Measurements from ENCODE around the gene TADA2A.

Gene TADA2A

DNA sequence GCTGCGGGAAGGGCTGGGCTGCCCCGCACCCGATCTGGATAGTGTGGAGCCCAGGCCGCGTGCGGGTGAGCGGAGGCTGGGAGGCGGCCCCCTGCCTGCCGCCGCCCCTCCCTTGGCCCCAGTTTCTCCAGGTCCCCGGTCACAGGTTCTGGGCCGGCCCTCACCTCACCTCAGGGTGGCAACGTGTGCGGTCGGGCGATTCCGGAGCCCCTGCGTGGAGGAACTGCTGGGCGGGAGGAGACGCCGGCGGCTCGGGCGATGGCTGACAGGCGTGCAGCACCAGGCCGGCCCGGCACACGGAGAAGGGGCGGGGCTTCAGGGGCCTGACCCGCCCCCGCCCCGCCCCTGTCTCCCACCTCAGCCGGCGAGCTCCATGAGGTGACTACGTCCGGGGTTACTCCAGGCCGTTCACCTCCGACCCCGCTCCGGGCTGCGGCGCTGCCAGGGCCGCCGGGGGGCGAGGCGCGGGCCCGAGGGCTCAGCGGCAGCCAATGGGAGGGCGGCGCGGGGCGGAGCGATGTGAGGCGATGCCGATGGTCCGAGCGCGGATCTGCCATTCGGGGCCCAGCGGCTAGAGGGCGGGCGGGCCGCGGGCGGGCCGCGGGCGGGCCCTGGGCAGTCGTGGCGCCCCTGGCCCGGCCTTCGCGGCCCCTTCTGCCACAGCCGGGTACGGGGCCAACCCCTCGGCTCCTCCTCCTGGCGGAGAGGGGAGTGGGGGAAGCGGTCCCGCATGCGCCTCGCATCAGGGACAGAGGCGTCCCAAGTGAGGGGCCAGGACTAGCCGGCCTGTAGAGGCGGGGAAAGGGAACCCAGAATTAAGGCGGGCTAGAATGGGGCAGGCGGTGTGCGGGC is 47.6 kb upstream of the TADA2A start (continued):
- TF ChIP-seq, protein P1, sequence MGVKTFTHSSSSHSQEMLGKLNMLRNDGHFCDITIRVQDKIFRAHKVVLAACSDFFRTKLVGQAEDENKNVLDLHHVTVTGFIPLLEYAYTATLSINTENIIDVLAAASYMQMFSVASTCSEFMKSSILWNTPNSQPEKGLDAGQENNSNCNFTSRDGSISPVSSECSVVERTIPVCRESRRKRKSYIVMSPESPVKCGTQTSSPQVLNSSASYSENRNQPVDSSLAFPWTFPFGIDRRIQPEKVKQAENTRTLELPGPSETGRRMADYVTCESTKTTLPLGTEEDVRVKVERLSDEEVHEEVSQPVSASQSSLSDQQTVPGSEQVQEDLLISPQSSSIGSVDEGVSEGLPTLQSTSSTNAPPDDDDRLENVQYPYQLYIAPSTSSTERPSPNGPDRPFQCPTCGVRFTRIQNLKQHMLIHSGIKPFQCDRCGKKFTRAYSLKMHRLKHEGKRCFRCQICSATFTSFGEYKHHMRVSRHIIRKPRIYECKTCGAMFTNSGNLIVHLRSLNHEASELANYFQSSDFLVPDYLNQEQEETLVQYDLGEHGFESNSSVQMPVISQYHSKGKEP (tag by site-specific recombination; IDR thresholded peaks at IDR 0.05) = no peak
- TF ChIP-seq ZNF274 (IDR thresholded peaks at IDR 0.05; ENCODE audit: low read length) = no peak
- no peak for TF ChIP-seq ZNF274 (tag by site-specific recombination; IDR thresholded peaks at IDR 0.05; ENCODE audit: borderline replicate concordance)
- TF ChIP-seq ZNF366 (tag by site-specific recombination; conservative IDR thresholded peaks at IDR 0.05) = no peak
- TF ChIP-seq ZNF202 (tag by site-specific recombination; IDR thresholded peaks at IDR 0.05; ENCODE audit: borderline replicate concordance) = no peak
- no peak for TF ChIP-seq ZNF121 (tag by site-specific recombination; IDR thresholded peaks at IDR 0.05)
- TF ChIP-seq ZBTB8A (tag by site-specific recombination; IDR thresholded peaks at IDR 0.05) = peak; percentile 67
- TF ChIP-seq, protein P2, sequence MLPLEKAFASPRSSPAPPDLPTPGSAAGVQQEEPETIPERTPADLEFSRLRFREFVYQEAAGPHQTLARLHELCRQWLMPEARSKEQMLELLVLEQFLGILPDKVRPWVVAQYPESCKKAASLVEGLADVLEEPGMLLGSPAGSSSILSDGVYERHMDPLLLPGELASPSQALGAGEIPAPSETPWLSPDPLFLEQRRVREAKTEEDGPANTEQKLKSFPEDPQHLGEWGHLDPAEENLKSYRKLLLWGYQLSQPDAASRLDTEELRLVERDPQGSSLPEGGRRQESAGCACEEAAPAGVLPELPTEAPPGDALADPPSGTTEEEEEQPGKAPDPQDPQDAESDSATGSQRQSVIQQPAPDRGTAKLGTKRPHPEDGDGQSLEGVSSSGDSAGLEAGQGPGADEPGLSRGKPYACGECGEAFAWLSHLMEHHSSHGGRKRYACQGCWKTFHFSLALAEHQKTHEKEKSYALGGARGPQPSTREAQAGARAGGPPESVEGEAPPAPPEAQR (tag by site-specific recombination; IDR thresholded peaks at IDR 0.05) = 0 out of 2 replicates have a peak, but pooled peaks have one; percentile 56
- no peak for TF ChIP-seq MEIS1 (CRISPR knock-in tag; IDR thresholded peaks at IDR 0.05; ENCODE audit: borderline replicate concordance)
- 0 out of 2 replicates have a peak, but pooled peaks have one; percentile 24 for TF ChIP-seq ZNF610 (tag by site-specific recombination; IDR thresholded peaks at IDR 0.05; ENCODE audit: borderline replicate concordance)
- TF ChIP-seq, protein P3, sequence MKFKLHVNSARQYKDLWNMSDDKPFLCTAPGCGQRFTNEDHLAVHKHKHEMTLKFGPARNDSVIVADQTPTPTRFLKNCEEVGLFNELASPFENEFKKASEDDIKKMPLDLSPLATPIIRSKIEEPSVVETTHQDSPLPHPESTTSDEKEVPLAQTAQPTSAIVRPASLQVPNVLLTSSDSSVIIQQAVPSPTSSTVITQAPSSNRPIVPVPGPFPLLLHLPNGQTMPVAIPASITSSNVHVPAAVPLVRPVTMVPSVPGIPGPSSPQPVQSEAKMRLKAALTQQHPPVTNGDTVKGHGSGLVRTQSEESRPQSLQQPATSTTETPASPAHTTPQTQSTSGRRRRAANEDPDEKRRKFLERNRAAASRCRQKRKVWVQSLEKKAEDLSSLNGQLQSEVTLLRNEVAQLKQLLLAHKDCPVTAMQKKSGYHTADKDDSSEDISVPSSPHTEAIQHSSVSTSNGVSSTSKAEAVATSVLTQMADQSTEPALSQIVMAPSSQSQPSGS (tag by site-specific recombination; IDR thresholded peaks at IDR 0.05; ENCODE audit: low read depth) = no peak
- no peak for TF ChIP-seq ZNF354C (tag by site-specific recombination; IDR thresholded peaks at IDR 0.05; ENCODE audit: borderline replicate concordance, low read depth)
- TF ChIP-seq ZNF76 (tag by site-specific recombination; IDR thresholded peaks at IDR 0.05; ENCODE audit: borderline replicate concordance, low read depth) = no peak
- no peak for TF ChIP-seq ZNF214 (tag by site-specific recombination; IDR thresholded peaks at IDR 0.05; ENCODE audit: borderline replicate concordance)
- TF ChIP-seq ZNF660 (tag by site-specific recombination; IDR thresholded peaks at IDR 0.05) = no peak; the same call in 1 of the 2 replicates
- TF ChIP-seq ZNF311 (tag by site-specific recombination; IDR thresholded peaks at IDR 0.05; ENCODE audit: borderline replicate concordance) = no peak
- TF ChIP-seq ZNF701 (tag by site-specific recombination; IDR thresholded peaks at IDR 0.05) = no peak
- TF ChIP-seq ZNF776 (tag by site-specific recombination; IDR thresholded peaks at IDR 0.05; ENCODE audit: borderline replicate concordance) = no peak
- TF ChIP-seq ZNF10 (tag by site-specific recombination; IDR thresholded peaks at IDR 0.05) = no peak
- TF ChIP-seq ZNF433 (tag by site-specific recombination; IDR thresholded peaks at IDR 0.05; ENCODE audit: low read depth) = no peak
- no peak for TF ChIP-seq ZNF654 (tag by site-specific recombination; IDR thresholded peaks at IDR 0.05; ENCODE audit: low read depth)
- TF ChIP-seq ZNF350 (tag by site-specific recombination; IDR thresholded peaks at IDR 0.05) = no peak
- TF ChIP-seq, protein P4, sequence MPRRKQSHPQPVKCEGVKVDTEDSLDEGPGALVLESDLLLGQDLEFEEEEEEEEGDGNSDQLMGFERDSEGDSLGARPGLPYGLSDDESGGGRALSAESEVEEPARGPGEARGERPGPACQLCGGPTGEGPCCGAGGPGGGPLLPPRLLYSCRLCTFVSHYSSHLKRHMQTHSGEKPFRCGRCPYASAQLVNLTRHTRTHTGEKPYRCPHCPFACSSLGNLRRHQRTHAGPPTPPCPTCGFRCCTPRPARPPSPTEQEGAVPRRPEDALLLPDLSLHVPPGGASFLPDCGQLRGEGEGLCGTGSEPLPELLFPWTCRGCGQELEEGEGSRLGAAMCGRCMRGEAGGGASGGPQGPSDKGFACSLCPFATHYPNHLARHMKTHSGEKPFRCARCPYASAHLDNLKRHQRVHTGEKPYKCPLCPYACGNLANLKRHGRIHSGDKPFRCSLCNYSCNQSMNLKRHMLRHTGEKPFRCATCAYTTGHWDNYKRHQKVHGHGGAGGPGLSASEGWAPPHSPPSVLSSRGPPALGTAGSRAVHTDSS (tag by site-specific recombination; IDR thresholded peaks at IDR 0.05) = no peak
- no peak for TF ChIP-seq SCRT1 (tag by site-specific recombination; IDR thresholded peaks at IDR 0.05; ENCODE audit: borderline replicate concordance)
- TF ChIP-seq ZSCAN30 (tag by site-specific recombination; IDR thresholded peaks at IDR 0.05) = peak; percentile 45; the same call in 1 of the 2 replicates

All from HEK293 (cell line).